HepG2 (cell line): ENCODE data around the gene UVSSA. TPM values are rescaled to one million over a fixed set of nuclear protein-coding genes. Genes with fewer than 3 reads are reported as not detected.
A peak's percentile ranks its signal among the peaks of the same experiment; 100 is the strongest.

Experiments
- ATAC-seq: fragments of 200-7000 bp; cut with Tn5 transposase; 3 replicates; pipeline ENCODE4 v1.9.1; 2020; ENCODE audit warnings: mild to moderate bottlenecking, moderate library complexity
- BruUV-seq: library from RNA; stranded (reverse); fragments of 400-500 nt; replicated peaks from 2 replicates; lab custom pipeline; 2021; lab: Mats Ljungman, UMichigan
- CTCF ChIA-PET: fragments of 300-600 bp; formaldehyde crosslinking; extraction: SDS; loops from one replicate; lab custom pipeline; 2021; ENCODE audit warnings: low total read pairs, inconsistent platforms, low intra/inter-chr PET ratio; lab: Yijun Ruan, JAX
- POLR2A ChIA-PET: fragments of 350-600 bp; sonication (Branson Sonifier 250); formaldehyde crosslinking; loops from one replicate; lab custom pipeline; 2020; ENCODE audit warnings: antibody characterized with exemption, inconsistent platforms; lab: Yijun Ruan, JAX
- DNase-seq: peaks from one replicate; pipeline ENCODE4 v3.0.0-alpha.2; 2015; ENCODE audit warnings: low spot score
- FAIRE-seq: peaks from 3 replicates; lab custom pipeline; 2011; peaks lifted over from hg19 to GRCh38; lab: Jason Lieb, UNC
- H2AFZ ChIP-seq: one replicate; pipeline ENCODE4 v1.6.1; 2011; ENCODE audit warnings: low read length, inconsistent platforms
- H3K27ac ChIP-seq: fragments of 300-600 bp; 3 replicates; pipeline ENCODE4 v1.8.0; 2011; ENCODE audit warnings: mixed run types, mild to moderate bottlenecking, mixed read lengths, low read length, inconsistent platforms; ENCODE audit not compliant: insufficient read depth; ENCODE audit errors: extremely low read length
- H3K27me3 ChIP-seq, 2 experiments: fragments of 200-600 bp in 1 of 2; 2 replicates in 1 of 2; 3 replicates in 1 of 2; pipeline versions ENCODE4 v1.6.0 to v1.8.0; 2011; ENCODE audit warnings: low read length in 2 of 2, mild to moderate bottlenecking in 2 of 2, moderate library complexity in 2 of 2, inconsistent platforms in 1 of 2; ENCODE audit not compliant: insufficient read depth in 2 of 2, control insufficient read depth in 1 of 2
- H3K36me3 ChIP-seq, 2 experiments: fragments of 200-600 bp in 1 of 2; replicated peaks in 1 of 2; 2 replicates in 1 of 2; 3 replicates in 1 of 2; pipeline versions ENCODE4 v1.5.1 to v1.8.0; 2011; ENCODE audit warnings: low read length in 2 of 2, inconsistent platforms in 1 of 2; ENCODE audit not compliant: insufficient read depth in 2 of 2, control insufficient read depth in 1 of 2
- H3K4me1 ChIP-seq: 2 replicates; pipeline ENCODE4 v1.5.1; 2012; ENCODE audit warnings: low read length, inconsistent platforms; ENCODE audit not compliant: insufficient read depth
- H3K4me2 ChIP-seq: 2 replicates; pipeline ENCODE4 v1.6.0; 2011; ENCODE audit warnings: low read depth, low read length, inconsistent platforms
- H3K4me3 ChIP-seq, 3 experiments: fragments of 200-600 bp in 1 of 3; sonication (generic), shearing (Covaris generic) in 1 of 3; replicated peaks in 1 of 3; 2 replicates each; pipeline ENCODE4 v1.5.1; 2011 to 2016; ENCODE audit warnings: low read length in 3 of 3, inconsistent platforms in 2 of 3, low read depth in 2 of 3, mild to moderate bottlenecking in 2 of 3, control low read depth in 1 of 3, mixed read lengths in 1 of 3; ENCODE audit not compliant: insufficient read depth in 1 of 3
- H3K79me2 ChIP-seq: one replicate; pipeline ENCODE4 v1.6.1; 2011; ENCODE audit warnings: low read length, inconsistent platforms; ENCODE audit not compliant: insufficient read depth
- H3K9ac ChIP-seq: 2 replicates; pipeline ENCODE4 v1.6.0; 2011; ENCODE audit warnings: mild to moderate bottlenecking, low read depth, low read length, inconsistent platforms; ENCODE audit not compliant: insufficient read depth
- H3K9me3 ChIP-seq: 2 replicates; pipeline ENCODE4 v1.5.1; 2012; ENCODE audit warnings: mild to moderate bottlenecking, low read length
- H4K20me1 ChIP-seq: 2 replicates; pipeline ENCODE4 v1.6.0; 2011; ENCODE audit warnings: inconsistent platforms, mild to moderate bottlenecking, low read length, moderate library complexity; ENCODE audit not compliant: insufficient read depth
- EZH2 ChIP-seq: conservative IDR thresholded peaks from 2 replicates; pipeline ENCODE4 v1.6.1; 2012; ENCODE audit warnings: mild to moderate bottlenecking, low read depth, low read length, moderate library complexity
- PBX2 ChIP-seq: IDR thresholded peaks from 2 replicates; pipeline ENCODE4 v1.6.1; 2016; ENCODE audit warnings: control low read depth
- RFXANK ChIP-seq: IDR thresholded peaks from 2 replicates; pipeline ENCODE4 v1.6.1; 2016
- TMF1 ChIP-seq: sonication (generic); formaldehyde crosslinking; IDR thresholded peaks from 2 replicates; pipeline ENCODE4 v1.8.1; 2022; ENCODE audit warnings: low read depth, missing genetic modification reagents
- ZNF572 ChIP-seq: sonication (generic); formaldehyde crosslinking; IDR thresholded peaks from 2 replicates; pipeline ENCODE4 v1.5.1; 2020; ENCODE audit warnings: mild to moderate bottlenecking, missing genetic modification reagents
- WGBS: methylation state at CpG from one replicate; pipeline ENCODE4 v1.1.6; 2017; ENCODE audit warnings: low lambda C conversion rate; 5-methylcytosine and 5-hydroxymethylcytosine counted together
- in situ Hi-C: cut with HindIII; loops from 2 replicates; pipeline ENCODE4 v1.10.0; 2017; ENCODE audit warnings: low pct_unique_long_range_greater_than_20kb; ENCODE audit not compliant: extremely low pct_ligation_motif_present
- intact Hi-C: fragments of 100-400 bp; cut with micrococcal nuclease; formaldehyde crosslinking; loops from one replicate; pipeline ENCODE4 v1.10.0; 2022; ENCODE audit not compliant: unreplicated experiment
- polyA plus RNA-seq, 8 experiments: library from polyadenylated mRNA; depleted of rRNA in 3 of 8; stranded (reverse) in 7 of 8; unstranded in 1 of 8; fragments of >200 nt; fragmentation: Illumina TruSeq in 4 of 8; extraction: Trizol in 4 of 8; gene quantifications; 2 replicates each; pipeline versions ENCODE4 v1.2.1 to v1.2.3, GENCODE V29; 2011 to 2016; ENCODE audit warnings: low read depth in 4 of 8, missing spikeins in 1 of 8, mixed read lengths in 1 of 8; ENCODE audit not compliant: insufficient read depth in 1 of 8
- total RNA-seq, 5 experiments: library from RNA; depleted of rRNA; stranded (reverse); fragments of >200 nt; fragmentation: Illumina TruSeq; extraction: Trizol; gene quantifications; 2 replicates each; pipeline ENCODE4 v1.2.3, GENCODE V29; 2016; ENCODE audit warnings: low read depth in 1 of 5

The UVSSA gene
- total and polyA plus RNA-seq, 2 of the 13 experiments (the other 11 are each of a cell fraction or from before 2014, with no cell fraction given): 4.6 to 8.4 TPM

DNA sequence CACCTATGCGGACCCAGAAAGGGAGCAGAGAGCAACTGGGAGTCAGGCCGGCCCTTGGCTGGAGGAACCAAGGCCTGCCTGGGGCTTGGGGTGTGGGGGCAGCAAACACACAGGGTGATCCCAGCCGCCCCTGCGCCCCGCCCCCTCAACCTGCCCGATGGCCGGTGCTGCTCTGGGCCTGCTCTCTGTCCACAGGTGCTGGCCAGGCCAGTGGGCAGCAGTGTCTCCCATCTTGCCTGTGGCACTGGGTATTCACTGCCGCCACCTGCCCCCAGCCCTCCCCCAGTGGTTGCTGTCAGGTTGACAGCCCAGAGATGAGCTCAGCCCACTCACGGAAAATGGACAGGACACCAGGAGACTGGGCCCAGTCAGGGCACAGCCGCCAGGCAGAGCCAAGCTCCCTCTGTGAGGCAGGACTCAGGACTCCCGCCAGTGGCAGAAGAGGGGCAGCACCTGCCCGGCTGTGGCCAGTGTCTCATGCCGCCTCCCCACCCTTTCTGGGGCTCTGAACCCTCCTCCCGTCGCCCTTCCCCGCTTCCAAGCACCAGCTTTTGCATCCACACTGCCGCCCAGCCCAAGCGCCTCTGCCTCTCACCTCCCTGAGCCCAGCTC lies 54.5 kb downstream of the UVSSA start:
- DNase-seq (no peak), ATAC-seq (peak; percentile 25), FAIRE-seq (no peak)
- no peaks in the 10 kb centered on the region for H3K36me3 ChIP-seq
- ChIA-PET POLR2A (no interaction called here), CTCF (no interaction called here)
- no peak overlapping the region for H3K9ac ChIP-seq
- TF ChIP-seq PBX2 (CRISPR knock-in tag) (no peak), RFXANK (CRISPR knock-in tag) (no peak), ZNF572 (CRISPR knock-in tag) (no peak)
- no peaks in the 10 kb centered on the region for H3K9me3 ChIP-seq
- no peak overlapping the region for H3K4me3 ChIP-seq
- 9% methylated on average over 10 of the region's 18 CpGs for WGBS
- H3K4me2 ChIP-seq: no peak overlapping the region
- H3K27ac ChIP-seq: no peak overlapping the region
- in situ Hi-C loops: no loop called here
- intact Hi-C loops: no loop called here
- no peaks in the 10 kb centered on the region for H3K79me2 ChIP-seq
- H4K20me1 ChIP-seq: no peaks in the 10 kb centered on the region
- H2AFZ ChIP-seq: no peak overlapping the region
- BruUV-seq: no TSS peak
- H3K27me3 ChIP-seq: peaks cover 2 to 27% of the 10 kb centered on the region in 2 experiments
- H3K4me1 ChIP-seq: no peaks in the 10 kb centered on the region

DNA sequence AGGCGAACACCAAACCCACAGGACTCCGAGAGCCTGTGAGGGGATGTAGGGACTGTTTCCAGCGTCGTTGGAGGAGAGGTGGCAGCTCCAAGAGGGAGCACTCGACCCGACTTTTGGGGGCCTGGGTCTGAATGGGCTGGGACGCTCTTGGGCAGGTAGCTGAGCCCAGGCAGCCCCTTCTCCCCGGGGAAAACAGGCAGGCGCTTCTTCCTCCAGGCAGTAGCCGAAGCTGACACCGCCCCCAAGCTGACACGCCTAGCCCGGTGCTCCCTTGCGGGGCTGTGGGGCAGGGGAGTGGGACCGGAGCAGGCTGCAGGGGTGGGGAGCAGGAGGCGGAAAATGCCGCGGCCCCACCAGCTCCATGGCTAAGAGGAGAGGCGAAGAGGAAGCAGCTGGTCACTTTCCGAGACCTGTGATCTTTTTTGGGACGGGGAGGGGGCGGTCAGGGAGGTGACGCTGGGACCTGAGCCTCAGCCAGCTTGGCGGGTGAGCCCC lies 55.1 kb downstream of the UVSSA start:
- FAIRE-seq (no peak), ATAC-seq (no peak), DNase-seq (no peak)
- Histone ChIP-seq H3K9ac (no peak overlapping the region), H3K79me2 (no peaks in the 10 kb centered on the region), H3K27ac (no peak overlapping the region), H3K9me3 (no peaks in the 10 kb centered on the region), H3K4me1 (no peaks in the 10 kb centered on the region), H2AFZ (no peak overlapping the region), H3K36me3 (no peaks in the 10 kb centered on the region), H3K4me2 (no peak overlapping the region), H4K20me1 (no peaks in the 10 kb centered on the region), H3K27me3 (peaks cover 2 to 27% of the 10 kb centered on the region in 2 experiments), H3K4me3 (no peak overlapping the region)
- TF ChIP-seq TMF1 (CRISPR knock-in tag): no peak
- TF ChIP-seq EZH2: peak; percentile 50; the same call in 1 of the 2 replicates
- in situ Hi-C loops (no loop called here), intact Hi-C loops (no loop called here)
- POLR2A ChIA-PET: no interaction called here
- no TSS peak for BruUV-seq
- 37% methylated on average over 8 of the region's 24 CpGs for WGBS
- CTCF ChIA-PET: no interaction called here
